ENCODE data around the gene CHST2.
A peak's percentile ranks its signal among the peaks of the same experiment; 100 is the strongest.

The CHST2 gene

DNA sequence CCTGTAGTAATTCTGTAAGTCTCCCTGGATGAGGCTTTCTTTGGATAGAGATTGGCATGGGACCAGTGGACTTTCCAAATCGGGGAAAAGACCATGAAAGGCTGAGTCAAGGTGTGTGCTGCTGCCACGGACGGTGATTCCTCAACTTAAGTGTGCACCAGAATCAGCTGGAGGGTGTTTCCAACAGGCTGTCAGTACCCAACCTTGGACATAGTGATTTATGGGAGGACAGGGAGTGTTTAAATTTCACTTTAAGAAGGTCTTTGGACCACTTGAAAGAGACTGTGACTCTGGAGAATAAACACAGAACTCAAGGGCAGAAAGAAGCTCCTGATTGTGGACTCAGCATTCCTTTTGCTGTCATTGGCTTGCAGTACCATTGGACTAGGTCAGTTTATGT is 20.4 kb upstream of the CHST2 start:
- Histone ChIP-seq H3K9me3 (ENCODE audit: control insufficient read depth, insufficient read depth, low read length) (peaks cover 24% of the 10 kb centered on the region; the same call in 1 of the 2 replicates), H3K27ac (ENCODE audit: low read depth, low read length) (no peak overlapping the region), H3K36me3 (ENCODE audit: control insufficient read depth, insufficient read depth, low read length) (no peaks in the 10 kb centered on the region), H3K9ac (ENCODE audit: low read depth, low read length) (no peak overlapping the region), H3K27me3 (ENCODE audit: control insufficient read depth, insufficient read depth, low read length) (no peaks in the 10 kb centered on the region), H3K4me3 (ENCODE audit: low read depth, low read length) (no peak overlapping the region), H3K4me1 (ENCODE audit: control insufficient read depth, insufficient read depth, low read length) (no peaks in the 10 kb centered on the region)

- Histone ChIP-seq H3K4me1 (ENCODE audit: control insufficient read depth, insufficient read depth, low read length) (no peaks in the 10 kb centered on the region), H3K27me3 (ENCODE audit: control insufficient read depth, insufficient read depth, low read length) (no peaks in the 10 kb centered on the region), H3K9ac (ENCODE audit: low read depth, low read length) (no peak overlapping the region), H3K36me3 (ENCODE audit: control insufficient read depth, insufficient read depth, low read length) (no peaks in the 10 kb centered on the region), H3K9me3 (ENCODE audit: control insufficient read depth, insufficient read depth, low read length) (peaks cover 28% of the 10 kb centered on the region), H3K4me3 (ENCODE audit: low read depth, low read length) (no peak overlapping the region), H3K27ac (ENCODE audit: low read depth, low read length) (no peak overlapping the region)
Observed at GRCh38 chr3:143099690-143100089, 19.9 kb upstream of the CHST2 start.

- Histone ChIP-seq H3K9ac (ENCODE audit: low read depth, low read length) (no peak overlapping the region), H3K36me3 (ENCODE audit: control insufficient read depth, insufficient read depth, low read length) (no peaks in the 10 kb centered on the region), H3K4me1 (ENCODE audit: control insufficient read depth, insufficient read depth, low read length) (no peaks in the 10 kb centered on the region), H3K4me3 (ENCODE audit: low read depth, low read length) (no peak overlapping the region), H3K27ac (ENCODE audit: low read depth, low read length) (no peak overlapping the region), H3K9me3 (ENCODE audit: control insufficient read depth, insufficient read depth, low read length) (peaks cover 36% of the 10 kb centered on the region), H3K27me3 (ENCODE audit: control insufficient read depth, insufficient read depth, low read length) (no peaks in the 10 kb centered on the region)
Observed at GRCh38 chr3:143100451-143100850, 19.1 kb upstream of the CHST2 start.

DNA sequence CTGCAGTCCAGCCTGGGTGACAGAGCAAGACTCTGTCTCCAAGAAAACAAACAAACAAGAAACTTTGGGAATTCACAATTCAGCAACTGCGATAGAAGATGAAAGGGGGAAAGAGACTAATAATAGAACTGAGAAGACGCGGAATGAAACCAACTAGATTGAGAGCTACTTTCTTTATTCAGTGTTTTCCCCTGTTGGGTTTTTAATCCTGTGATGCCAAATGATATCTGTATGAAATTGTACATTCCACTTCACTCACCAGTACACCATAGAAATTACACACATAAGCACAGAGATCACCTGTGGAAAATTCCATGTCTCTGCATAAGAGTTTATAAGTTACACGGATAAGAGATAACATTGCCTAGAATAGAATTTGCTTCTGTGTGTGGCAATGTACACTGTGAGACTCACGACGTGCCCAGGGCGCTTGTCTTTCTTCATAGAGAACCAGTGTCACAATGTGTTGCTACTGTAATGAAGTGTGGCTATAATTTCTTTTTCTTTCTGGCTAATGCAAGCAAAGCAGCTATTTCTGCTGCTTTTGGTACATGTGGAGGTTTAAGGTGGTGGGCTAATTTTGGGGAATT is 17.7 kb upstream of the CHST2 start:
- no peak overlapping the region for H3K27ac ChIP-seq (ENCODE audit: low read depth, low read length)
- no peak overlapping the region for H3K9ac ChIP-seq (ENCODE audit: low read depth, low read length)
- H3K4me1 ChIP-seq (ENCODE audit: control insufficient read depth, insufficient read depth, low read length), result no peaks in the 10 kb centered on the region

DNA sequence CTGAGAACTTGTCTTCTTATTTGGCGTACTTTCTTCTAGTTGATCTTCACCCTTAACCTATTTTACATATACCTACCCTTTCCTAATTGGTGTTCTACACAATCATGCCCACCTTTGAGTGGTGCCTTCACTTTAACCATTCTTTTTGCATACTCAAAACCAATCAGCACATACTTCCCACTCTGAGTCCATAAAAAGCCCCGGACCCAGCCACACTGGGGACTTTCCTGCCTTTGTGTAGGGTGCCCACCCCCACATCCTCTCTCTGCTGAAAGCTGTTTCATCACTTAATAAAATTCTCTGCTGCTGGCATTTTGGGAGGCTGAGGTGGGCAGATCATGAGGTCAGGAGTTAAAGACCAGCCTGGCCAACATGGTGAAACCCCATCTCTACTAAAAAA is 15.9 kb upstream of the CHST2 start:
- no peaks in the 10 kb centered on the region for H3K36me3 ChIP-seq (ENCODE audit: control insufficient read depth, insufficient read depth, low read length)
- H3K9me3 ChIP-seq (ENCODE audit: control insufficient read depth, insufficient read depth, low read length), result peaks cover 24% of the 10 kb centered on the region
- no peaks in the 10 kb centered on the region for H3K27me3 ChIP-seq (ENCODE audit: control insufficient read depth, insufficient read depth, low read length)
- H3K9ac ChIP-seq (ENCODE audit: low read depth, low read length), result no peak overlapping the region
- no peak overlapping the region for H3K4me3 ChIP-seq (ENCODE audit: low read depth, low read length)
- H3K27ac ChIP-seq (ENCODE audit: low read depth, low read length), result no peak overlapping the region
- no peaks in the 10 kb centered on the region for H3K4me1 ChIP-seq (ENCODE audit: control insufficient read depth, insufficient read depth, low read length)

More for the DNA sequence above, 17.7 kb upstream of the CHST2 start:
- Histone ChIP-seq H3K9me3 (ENCODE audit: control insufficient read depth, insufficient read depth, low read length) (peaks cover 30% of the 10 kb centered on the region), H3K27me3 (ENCODE audit: control insufficient read depth, insufficient read depth, low read length) (no peaks in the 10 kb centered on the region), H3K4me3 (ENCODE audit: low read depth, low read length) (no peak overlapping the region), H3K36me3 (ENCODE audit: control insufficient read depth, insufficient read depth, low read length) (no peaks in the 10 kb centered on the region)

- H3K27me3 ChIP-seq (ENCODE audit: control insufficient read depth, insufficient read depth, low read length), result no peaks in the 10 kb centered on the region
- peaks cover 24% of the 10 kb centered on the region for H3K9me3 ChIP-seq (ENCODE audit: control insufficient read depth, insufficient read depth, low read length)
- H3K36me3 ChIP-seq (ENCODE audit: control insufficient read depth, insufficient read depth, low read length), result no peaks in the 10 kb centered on the region
- H3K4me3 ChIP-seq (ENCODE audit: low read depth, low read length), result no peak overlapping the region
- no peak overlapping the region for H3K9ac ChIP-seq (ENCODE audit: low read depth, low read length)
- H3K4me1 ChIP-seq (ENCODE audit: control insufficient read depth, insufficient read depth, low read length), result no peaks in the 10 kb centered on the region
- H3K27ac ChIP-seq (ENCODE audit: low read depth, low read length), result no peak overlapping the region
Observed at GRCh38 chr3:143105170-143105569, 14.4 kb upstream of the CHST2 start.

DNA sequence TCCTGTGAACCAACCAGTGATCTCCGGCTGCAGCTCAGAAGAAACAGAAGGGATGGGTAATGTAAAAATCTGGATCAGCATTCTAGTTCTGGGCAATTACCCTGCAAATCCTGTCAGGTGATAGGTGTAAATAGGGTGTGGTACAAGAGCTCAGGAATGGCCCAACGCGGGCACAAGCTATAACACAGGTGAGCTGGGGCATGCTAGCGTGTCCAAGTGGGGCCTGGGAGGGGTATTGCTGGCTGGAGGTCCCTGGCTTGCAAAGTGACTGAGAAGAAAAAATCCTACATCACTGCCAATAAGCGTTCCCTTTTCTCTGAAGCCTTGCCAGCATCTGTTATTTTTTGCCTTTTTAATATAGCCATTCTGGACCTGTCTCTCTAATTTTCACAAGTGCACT is 9.7 kb upstream of the CHST2 start:
- Histone ChIP-seq H3K27ac (ENCODE audit: low read depth, low read length) (no peak overlapping the region), H3K27me3 (ENCODE audit: control insufficient read depth, insufficient read depth, low read length) (no peaks in the 10 kb centered on the region), H3K4me1 (ENCODE audit: control insufficient read depth, insufficient read depth, low read length) (no peaks in the 10 kb centered on the region), H3K36me3 (ENCODE audit: control insufficient read depth, insufficient read depth, low read length) (no peaks in the 10 kb centered on the region), H3K4me3 (ENCODE audit: low read depth, low read length) (no peak overlapping the region), H3K9me3 (ENCODE audit: control insufficient read depth, insufficient read depth, low read length) (peaks cover 10% of the 10 kb centered on the region), H3K9ac (ENCODE audit: low read depth, low read length) (no peak overlapping the region)

GRCh38 chr3:143110371-143110770 is 9.2 kb upstream of the CHST2 start:
- Histone ChIP-seq H3K9ac (ENCODE audit: low read depth, low read length) (no peak overlapping the region), H3K4me1 (ENCODE audit: control insufficient read depth, insufficient read depth, low read length) (no peaks in the 10 kb centered on the region), H3K27me3 (ENCODE audit: control insufficient read depth, insufficient read depth, low read length) (no peaks in the 10 kb centered on the region), H3K9me3 (ENCODE audit: control insufficient read depth, insufficient read depth, low read length) (peaks cover 5% of the 10 kb centered on the region), H3K4me3 (ENCODE audit: low read depth, low read length) (no peak overlapping the region), H3K36me3 (ENCODE audit: control insufficient read depth, insufficient read depth, low read length) (no peaks in the 10 kb centered on the region), H3K27ac (ENCODE audit: low read depth, low read length) (no peak overlapping the region)

- peak overlapping the region; percentile 64; the same call in 1 of the 2 replicates for H3K9ac ChIP-seq (ENCODE audit: low read depth, low read length)
- H3K27ac ChIP-seq (ENCODE audit: low read depth, low read length), result no peak overlapping the region
- peaks cover 4% of the 10 kb centered on the region; the same call in 1 of the 2 replicates for H3K36me3 ChIP-seq (ENCODE audit: control insufficient read depth, insufficient read depth, low read length)
- peak overlapping the region; percentile 90 for H3K4me3 ChIP-seq (ENCODE audit: low read depth, low read length)
- H3K27me3 ChIP-seq (ENCODE audit: control insufficient read depth, insufficient read depth, low read length), result peaks cover 30% of the 10 kb centered on the region
- no peaks in the 10 kb centered on the region for H3K9me3 ChIP-seq (ENCODE audit: control insufficient read depth, insufficient read depth, low read length)
- peaks cover 5% of the 10 kb centered on the region; the same call in 1 of the 2 replicates for H3K4me1 ChIP-seq (ENCODE audit: control insufficient read depth, insufficient read depth, low read length)
Observed at GRCh38 chr3:143118630-143119008, 952 bp upstream of the CHST2 start.

- Histone ChIP-seq H3K4me3 (ENCODE audit: low read depth, low read length) (peak overlapping the region; percentile 74), H3K27me3 (ENCODE audit: control insufficient read depth, insufficient read depth, low read length) (peaks cover 30% of the 10 kb centered on the region), H3K27ac (ENCODE audit: low read depth, low read length) (no peak overlapping the region), H3K9me3 (ENCODE audit: control insufficient read depth, insufficient read depth, low read length) (no peaks in the 10 kb centered on the region), H3K36me3 (ENCODE audit: control insufficient read depth, insufficient read depth, low read length) (peaks cover 4% of the 10 kb centered on the region; the same call in 1 of the 2 replicates), H3K9ac (ENCODE audit: low read depth, low read length) (no peak overlapping the region), H3K4me1 (ENCODE audit: control insufficient read depth, insufficient read depth, low read length) (peaks cover 14% of the 10 kb centered on the region)
Observed at GRCh38 chr3:143119974-143120715, 574 bp downstream of the CHST2 start.

DNA sequence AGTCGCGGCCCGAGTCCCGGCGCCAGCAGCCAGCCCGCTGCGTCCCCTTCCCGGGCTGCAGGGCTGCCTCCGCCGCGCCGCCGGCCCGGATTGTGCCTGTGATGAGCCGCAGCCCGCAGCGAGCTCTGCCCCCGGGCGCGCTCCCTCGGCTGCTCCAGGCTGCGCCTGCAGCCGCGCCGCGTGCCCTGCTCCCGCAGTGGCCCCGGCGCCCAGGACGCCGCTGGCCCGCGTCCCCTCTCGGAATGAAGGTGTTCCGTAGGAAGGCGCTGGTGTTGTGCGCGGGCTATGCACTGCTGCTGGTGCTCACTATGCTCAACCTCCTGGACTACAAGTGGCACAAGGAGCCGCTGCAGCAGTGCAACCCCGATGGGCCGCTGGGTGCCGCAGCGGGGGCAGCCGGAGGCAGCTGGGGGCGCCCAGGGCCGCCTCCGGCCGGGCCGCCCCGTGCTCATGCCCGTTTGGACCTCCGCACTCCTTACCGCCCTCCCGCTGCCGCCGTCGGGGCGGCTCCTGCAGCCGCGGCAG is 1.2 kb downstream of the CHST2 start:
- H3K9me3 ChIP-seq (ENCODE audit: control insufficient read depth, insufficient read depth, low read length), result no peaks in the 10 kb centered on the region
- H3K4me3 ChIP-seq (ENCODE audit: low read depth, low read length), result peak overlapping the region; percentile 74
- H3K9ac ChIP-seq (ENCODE audit: low read depth, low read length), result no peak overlapping the region
- H3K4me1 ChIP-seq (ENCODE audit: control insufficient read depth, insufficient read depth, low read length), result peaks cover 14% of the 10 kb centered on the region
- H3K36me3 ChIP-seq (ENCODE audit: control insufficient read depth, insufficient read depth, low read length), result peaks cover 4% of the 10 kb centered on the region; the same call in 1 of the 2 replicates
- H3K27me3 ChIP-seq (ENCODE audit: control insufficient read depth, insufficient read depth, low read length), result peaks cover 30% of the 10 kb centered on the region
- H3K27ac ChIP-seq (ENCODE audit: low read depth, low read length), result no peak overlapping the region

Measured in HUES48 (cell line).